ENCODE measurements around the gene CSTF3. TPM values are rescaled to one million over a fixed set of nuclear protein-coding genes. Genes with fewer than 3 reads are reported as not detected.

Gene CSTF3
- total RNA-seq, 1 experiment from 2014 or later: 45.6 TPM

GRCh38 chr11:33045551-33046255 is 115.6 kb downstream of the CSTF3 start:
- Histone ChIP-seq H3K27ac (no peak overlapping the region), H3K4me3 (no peak overlapping the region), H3K27me3 (ENCODE audit: insufficient read depth, low read depth) (no peaks in the 10 kb centered on the region), H2AFZ (no peak overlapping the region), H3F3A (ENCODE audit: insufficient read depth, low read depth) (no peaks in the 10 kb centered on the region), H3K9me2 (ENCODE audit: insufficient read depth) (no peaks in the 10 kb centered on the region), H4K20me1 (ENCODE audit: insufficient read depth) (no peaks in the 10 kb centered on the region), H3K4me2 (no peak overlapping the region), H3K79me2 (ENCODE audit: low read depth) (no peaks in the 10 kb centered on the region), H3K9me3 (ENCODE audit: insufficient read depth, low read depth) (no peaks in the 10 kb centered on the region; the same call in 1 of the 2 replicates), H3K4me1 (replicated peaks; ENCODE audit: insufficient read depth) (0 out of 2 replicates have a peak, but pooled peaks cover 5% of the 10 kb centered on the region), H3K36me3 (ENCODE audit: low read depth) (no peaks in the 10 kb centered on the region)
- TF ChIP-seq, protein P1, sequence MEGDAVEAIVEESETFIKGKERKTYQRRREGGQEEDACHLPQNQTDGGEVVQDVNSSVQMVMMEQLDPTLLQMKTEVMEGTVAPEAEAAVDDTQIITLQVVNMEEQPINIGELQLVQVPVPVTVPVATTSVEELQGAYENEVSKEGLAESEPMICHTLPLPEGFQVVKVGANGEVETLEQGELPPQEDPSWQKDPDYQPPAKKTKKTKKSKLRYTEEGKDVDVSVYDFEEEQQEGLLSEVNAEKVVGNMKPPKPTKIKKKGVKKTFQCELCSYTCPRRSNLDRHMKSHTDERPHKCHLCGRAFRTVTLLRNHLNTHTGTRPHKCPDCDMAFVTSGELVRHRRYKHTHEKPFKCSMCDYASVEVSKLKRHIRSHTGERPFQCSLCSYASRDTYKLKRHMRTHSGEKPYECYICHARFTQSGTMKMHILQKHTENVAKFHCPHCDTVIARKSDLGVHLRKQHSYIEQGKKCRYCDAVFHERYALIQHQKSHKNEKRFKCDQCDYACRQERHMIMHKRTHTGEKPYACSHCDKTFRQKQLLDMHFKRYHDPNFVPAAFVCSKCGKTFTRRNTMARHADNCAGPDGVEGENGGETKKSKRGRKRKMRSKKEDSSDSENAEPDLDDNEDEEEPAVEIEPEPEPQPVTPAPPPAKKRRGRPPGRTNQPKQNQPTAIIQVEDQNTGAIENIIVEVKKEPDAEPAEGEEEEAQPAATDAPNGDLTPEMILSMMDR (conservative IDR thresholded peaks at IDR 0.05): no peak
- TF ChIP-seq EZH2 (IDR thresholded peaks at IDR 0.05; ENCODE audit: low read depth): no peak
- POLR2A ChIA-PET (ENCODE audit: unreplicated experiment): no interaction called here
- BruUV-seq (replicated peaks): no TSS peak
- CTCF ChIA-PET: no interaction called here
- intact Hi-C loops (cut with micrococcal nuclease; ENCODE audit: unreplicated experiment): no loop called here
- DNase-seq: peak; percentile 29 to 61

DNA sequence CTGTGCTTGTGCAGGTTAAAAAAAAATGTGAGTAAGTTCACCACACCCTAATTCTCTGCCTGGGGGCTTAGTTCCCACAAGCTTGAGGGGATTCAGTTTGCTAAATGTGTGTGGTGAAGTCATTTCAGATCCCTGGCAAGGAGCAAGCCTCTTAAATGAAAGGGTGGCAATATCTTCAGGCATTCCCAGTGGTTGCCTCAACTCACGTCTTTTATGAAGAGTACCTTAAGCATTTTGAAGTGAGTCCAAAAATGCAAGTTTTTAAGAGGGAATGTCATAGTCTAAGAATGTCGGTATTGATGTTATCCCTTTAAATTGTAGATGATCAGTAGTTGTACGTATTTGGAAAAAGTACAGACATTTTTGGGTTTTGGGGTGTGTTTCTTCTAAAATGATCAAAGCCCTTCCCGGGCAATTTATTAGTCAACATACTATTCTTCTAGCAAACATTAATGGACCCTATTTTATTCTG is 117.0 kb downstream of the CSTF3 start:
- H3K4me1 ChIP-seq (replicated peaks; ENCODE audit: insufficient read depth): peaks cover 11% of the 10 kb centered on the region
- peak in 1 of 2 experiments; percentile 73 for DNase-seq
- CTCF ChIA-PET: no interaction called here
- POLR2A ChIA-PET (ENCODE audit: unreplicated experiment): no interaction called here
- no peaks in the 10 kb centered on the region for H3K79me2 ChIP-seq (ENCODE audit: low read depth)
- H2AFZ ChIP-seq: no peak overlapping the region
- TF ChIP-seq, protein P1 (conservative IDR thresholded peaks at IDR 0.05): no peak
- TF ChIP-seq EZH2 (IDR thresholded peaks at IDR 0.05; ENCODE audit: low read depth): no peak
- no peaks in the 10 kb centered on the region for H3F3A ChIP-seq (ENCODE audit: insufficient read depth, low read depth)
- intact Hi-C loops (cut with micrococcal nuclease; ENCODE audit: unreplicated experiment): no loop called here
- H3K4me3 ChIP-seq: no peak overlapping the region
- no TSS peak for BruUV-seq (replicated peaks)
- H3K27me3 ChIP-seq (ENCODE audit: insufficient read depth, low read depth): no peaks in the 10 kb centered on the region
- no peak overlapping the region for H3K4me2 ChIP-seq
- H3K9me2 ChIP-seq (ENCODE audit: insufficient read depth): no peaks in the 10 kb centered on the region
- no peaks in the 10 kb centered on the region; the same call in 1 of the 2 replicates for H3K9me3 ChIP-seq (ENCODE audit: insufficient read depth, low read depth)
- H4K20me1 ChIP-seq (ENCODE audit: insufficient read depth): no peaks in the 10 kb centered on the region
- H3K27ac ChIP-seq: no peak overlapping the region
- H3K36me3 ChIP-seq (ENCODE audit: low read depth): no peaks in the 10 kb centered on the region

DNA sequence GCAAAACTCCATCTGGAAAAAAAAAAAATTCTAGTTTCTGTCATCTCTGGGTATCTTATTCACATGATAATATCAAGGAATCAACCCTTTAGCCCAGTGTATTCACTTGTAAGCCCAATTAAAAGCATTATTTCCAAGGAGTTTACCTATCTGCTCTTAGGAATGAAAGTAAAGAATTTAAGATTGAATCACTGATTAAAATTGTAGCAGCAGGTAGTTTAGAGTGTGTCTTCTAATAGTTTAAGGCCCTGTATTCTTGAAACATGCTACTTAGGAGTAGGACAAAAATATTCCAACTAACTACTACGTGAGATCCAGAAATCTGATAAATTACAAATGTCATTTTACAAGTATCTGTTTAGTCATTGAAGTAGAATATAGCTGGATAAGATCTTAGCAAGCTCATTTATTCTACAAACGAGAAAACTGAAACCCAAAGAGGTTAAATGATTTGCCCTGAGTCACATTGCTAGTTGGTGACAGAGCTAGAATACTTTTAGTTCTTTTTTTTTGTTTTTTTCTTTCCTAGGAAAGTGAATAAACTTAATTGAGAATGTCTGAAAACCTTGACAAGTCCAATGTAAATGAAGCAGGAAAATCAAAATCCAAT is 118.0 kb downstream of the CSTF3 start:
- H3K4me2 ChIP-seq: no peak overlapping the region
- H3K9me2 ChIP-seq (ENCODE audit: insufficient read depth): no peaks in the 10 kb centered on the region
- TF ChIP-seq EZH2 (IDR thresholded peaks at IDR 0.05; ENCODE audit: low read depth): no peak
- TF ChIP-seq, protein P1 (conservative IDR thresholded peaks at IDR 0.05): no peak
- no peaks in the 10 kb centered on the region; the same call in 1 of the 2 replicates for H3K9me3 ChIP-seq (ENCODE audit: insufficient read depth, low read depth)
- H3K4me3 ChIP-seq: no peak overlapping the region
- H2AFZ ChIP-seq: no peak overlapping the region
- no peaks in the 10 kb centered on the region for H3K36me3 ChIP-seq (ENCODE audit: low read depth)
- H3K27me3 ChIP-seq (ENCODE audit: insufficient read depth, low read depth): no peaks in the 10 kb centered on the region
- H3K4me1 ChIP-seq (replicated peaks; ENCODE audit: insufficient read depth): peaks cover 11% of the 10 kb centered on the region
- ChIA-PET CTCF (no interaction called here), POLR2A (ENCODE audit: unreplicated experiment) (no interaction called here)
- intact Hi-C loops (cut with micrococcal nuclease; ENCODE audit: unreplicated experiment): no loop called here
- no TSS peak for BruUV-seq (replicated peaks)
- H4K20me1 ChIP-seq (ENCODE audit: insufficient read depth): no peaks in the 10 kb centered on the region
- no peaks in the 10 kb centered on the region for H3F3A ChIP-seq (ENCODE audit: insufficient read depth, low read depth)
- no peak overlapping the region for H3K27ac ChIP-seq
- DNase-seq: no peak
- H3K79me2 ChIP-seq (ENCODE audit: low read depth): no peaks in the 10 kb centered on the region
